ENCODE measurements around the gene PFKM.
A peak's percentile ranks its signal among the peaks of the same experiment; 100 is the strongest.

The PFKM gene

GRCh38 chr12:48119078-48119833, at the start of gene PFKM:
Gene PFKM, plus strand, starts transcription at chr12:48119364. Its CDS starts 3,411 bp downstream, at chr12:48122775.
- DNase-seq (ENCODE audit: low spot score): peak; percentile 68

DNA sequence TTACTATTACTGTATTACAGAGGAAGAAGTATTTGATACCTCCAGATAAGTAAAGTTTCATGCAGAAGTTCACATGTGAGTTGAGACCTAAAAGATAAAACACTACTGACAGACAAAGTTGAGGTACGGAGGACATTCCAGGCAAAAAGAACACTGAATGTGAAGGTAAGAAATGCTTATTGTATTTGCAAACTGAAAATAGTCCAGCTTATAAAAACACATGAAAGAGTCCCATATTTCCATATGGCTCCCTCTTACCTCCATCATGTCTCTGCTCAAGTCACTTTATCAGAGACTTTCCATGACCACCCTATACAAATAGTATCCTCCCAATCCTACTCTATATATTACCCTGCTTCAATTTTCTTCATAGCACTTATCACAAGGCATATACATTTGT, 49.1 kb upstream of the PFKM start:
- DNase-seq (ENCODE audit: low spot score): no peak

GRCh38 chr12:48070731-48071130, 48.4 kb upstream of the PFKM start:
- DNase-seq (ENCODE audit: low spot score): no peak

GRCh38 chr12:48071808-48072207, 47.4 kb upstream of the PFKM start:
- no peak for DNase-seq (ENCODE audit: low spot score)

DNA sequence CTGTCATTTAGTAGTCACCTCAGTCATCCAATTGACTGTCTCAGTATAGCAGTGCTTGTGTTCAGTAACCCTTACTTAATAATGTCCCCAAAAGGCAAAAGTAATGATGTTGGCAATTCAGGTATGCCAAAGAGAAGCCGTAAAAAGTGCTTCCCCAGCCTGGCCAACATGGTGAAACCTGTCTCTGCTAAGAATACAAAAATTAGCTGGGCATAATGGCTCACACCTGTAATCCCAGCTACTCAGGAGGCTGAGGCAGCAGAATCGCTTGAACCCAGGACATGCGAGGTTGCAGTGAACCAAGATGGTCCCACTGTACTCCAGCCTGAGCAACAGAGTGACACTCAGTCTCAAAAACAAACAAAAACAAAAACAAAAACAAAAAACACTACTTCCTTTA, 46.9 kb upstream of the PFKM start:
- no peak for DNase-seq (ENCODE audit: low spot score)

DNA sequence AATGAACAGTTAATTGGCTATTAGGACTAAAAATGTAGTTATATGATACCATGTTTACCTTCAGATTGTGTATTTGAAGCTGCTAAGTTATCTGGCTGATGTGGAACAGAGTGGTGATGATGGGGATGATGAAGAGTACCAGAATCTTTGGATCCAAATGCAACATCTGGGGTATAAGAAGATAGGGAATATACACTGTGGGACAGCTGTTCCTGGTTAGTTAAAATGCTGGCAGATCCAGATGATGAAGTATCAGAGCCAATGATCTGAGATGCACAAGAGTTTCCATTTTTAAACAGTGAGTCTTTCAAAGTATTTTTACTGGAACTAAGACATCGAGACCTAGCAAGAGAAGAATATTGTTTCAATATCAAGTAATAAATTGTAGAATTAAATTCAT, 44.9 kb upstream of the PFKM start:
- no peak for DNase-seq (ENCODE audit: low spot score)

DNA sequence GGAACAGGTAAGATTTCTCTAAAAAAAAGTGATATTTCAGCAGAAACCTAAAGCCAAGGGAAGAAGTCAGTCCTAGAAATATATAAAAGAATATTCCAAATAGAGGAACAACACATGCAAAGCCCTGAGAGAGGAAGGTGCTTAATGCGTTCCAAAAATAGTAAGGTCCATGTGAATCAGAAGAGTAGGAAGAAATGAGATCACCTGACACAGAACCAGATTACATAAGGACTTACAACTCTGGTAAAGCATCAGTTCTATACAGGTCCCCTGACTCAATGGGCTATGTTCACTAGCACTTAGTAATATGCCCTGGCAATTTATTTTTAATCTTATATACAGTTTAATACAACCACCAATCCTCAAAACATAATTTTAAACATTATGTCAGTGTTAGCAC, 43.3 kb upstream of the PFKM start:
- no peak for DNase-seq (ENCODE audit: low spot score)

DNA sequence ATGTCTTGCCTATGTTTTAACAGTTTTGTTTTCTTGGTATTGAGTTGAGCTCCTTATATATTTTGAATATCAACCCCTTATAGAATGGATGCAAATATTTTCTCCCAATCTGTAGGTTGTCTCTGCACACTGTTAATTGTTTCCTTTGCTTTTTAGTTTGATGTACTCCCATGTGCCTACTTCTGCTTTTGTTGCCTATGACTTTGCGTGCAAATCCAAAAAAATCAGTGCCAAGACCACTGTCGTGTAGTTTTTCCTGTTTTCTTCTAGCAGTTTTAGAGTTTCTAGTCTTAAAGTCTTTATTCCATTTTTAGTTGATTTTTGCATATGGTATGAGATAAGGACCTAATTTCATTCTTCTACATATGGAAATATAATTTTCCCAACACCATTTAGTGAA, 42.1 kb upstream of the PFKM start:
- no peak for DNase-seq (ENCODE audit: low spot score)

DNA sequence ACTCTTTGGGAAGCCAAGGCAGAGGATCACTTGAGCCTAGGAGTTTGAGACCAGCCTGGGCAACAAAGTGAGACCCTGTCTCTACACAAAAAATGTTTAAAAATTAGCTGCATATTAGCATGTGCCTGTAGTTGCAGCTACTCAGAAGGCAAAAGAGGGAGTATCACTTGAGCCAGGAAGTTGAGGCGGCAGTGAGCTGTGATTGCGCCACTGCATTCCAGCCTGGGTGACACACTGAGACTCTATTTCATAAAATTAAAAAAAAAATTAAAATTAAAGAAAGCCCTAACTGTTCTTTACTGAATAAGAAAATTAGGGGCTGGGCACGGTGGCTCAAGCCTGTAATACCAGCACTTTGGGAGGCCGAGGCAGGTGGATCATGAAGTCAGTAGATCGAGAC, 40.3 kb upstream of the PFKM start:
- DNase-seq (ENCODE audit: low spot score): no peak

DNA sequence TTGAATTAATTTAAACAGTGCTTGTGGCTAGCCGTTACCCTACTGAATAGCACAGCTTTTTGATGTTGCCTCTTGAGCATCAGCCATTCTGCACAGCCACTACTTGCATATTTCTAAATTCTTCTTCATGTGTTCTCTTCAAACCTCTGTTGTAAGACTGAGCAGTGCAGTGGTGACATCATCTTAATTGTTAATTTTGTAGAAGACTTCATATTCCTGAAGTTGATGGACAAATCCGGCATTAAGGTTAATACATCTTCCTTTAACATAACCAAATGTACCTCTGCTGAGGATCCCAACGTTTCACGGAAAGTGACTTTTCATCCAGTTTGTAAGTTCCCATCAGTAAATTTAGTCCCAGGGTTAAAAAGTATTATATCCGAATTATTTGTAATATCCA, 38.9 kb upstream of the PFKM start:
- DNase-seq (ENCODE audit: low spot score): no peak

DNA sequence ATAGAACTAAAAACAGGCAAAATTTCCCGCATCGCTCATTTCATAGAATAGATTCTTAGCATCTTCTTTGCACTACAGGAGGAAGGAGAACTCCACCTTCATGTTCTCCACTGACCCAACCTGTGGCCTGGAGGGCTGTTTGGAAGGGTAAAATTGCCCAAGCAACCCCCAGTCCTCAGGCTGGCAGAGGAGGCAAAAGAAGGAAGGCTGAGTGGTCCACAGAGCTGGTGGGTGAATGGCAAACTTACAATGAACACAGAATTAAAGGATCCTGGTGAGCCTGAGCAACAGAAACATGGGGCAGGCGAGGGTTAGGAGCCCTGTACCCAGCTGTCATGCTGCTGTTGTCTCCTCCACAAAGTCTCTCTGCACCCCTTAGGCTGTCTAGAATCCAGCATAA, 38.3 kb upstream of the PFKM start:
- DNase-seq (ENCODE audit: low spot score): no peak

GRCh38 chr12:48084066-48084465, 35.1 kb upstream of the PFKM start:
- DNase-seq (ENCODE audit: low spot score): no peak

GRCh38 chr12:48084841-48085460, 34.2 kb upstream of the PFKM start:
- no peak for DNase-seq (ENCODE audit: low spot score)

DNA sequence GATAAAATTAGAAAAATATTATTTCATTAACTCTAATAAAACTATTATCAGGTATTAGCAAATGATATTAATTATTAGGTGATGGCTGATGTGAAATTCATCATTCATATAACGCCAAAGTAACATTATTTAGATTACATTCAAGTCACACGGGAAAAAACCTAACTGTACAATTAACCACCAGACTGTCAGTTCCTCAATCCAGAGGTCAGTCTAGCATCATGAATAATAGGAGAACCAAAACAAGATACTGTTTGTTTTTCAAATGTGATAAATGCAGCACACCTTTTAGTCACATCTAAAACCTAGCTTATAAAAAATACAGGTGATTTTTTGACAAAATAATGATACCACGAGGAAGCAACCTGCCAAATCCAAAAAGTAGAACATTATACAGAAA, 32.8 kb upstream of the PFKM start:
- no peak for DNase-seq (ENCODE audit: low spot score)

DNA sequence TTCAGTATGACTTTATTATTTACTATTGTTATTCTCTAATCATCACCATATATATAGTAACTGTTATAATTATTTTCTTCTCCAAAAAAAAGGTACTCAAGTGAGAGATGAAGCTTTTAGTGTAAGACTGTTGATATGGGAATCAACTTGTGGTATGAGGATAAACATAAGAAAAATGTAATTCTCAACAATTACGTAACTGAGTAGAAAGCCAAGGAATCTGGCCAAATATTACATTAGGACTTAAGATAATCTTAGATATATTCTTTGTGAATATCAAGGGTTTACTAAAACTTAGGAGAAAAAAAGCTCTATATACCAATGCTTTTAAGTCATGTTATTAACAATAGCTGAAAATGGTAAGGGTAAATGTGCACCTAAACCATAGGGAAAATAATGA, 26.6 kb upstream of the PFKM start:
- no peak for DNase-seq (ENCODE audit: low spot score)

- no peak for DNase-seq (ENCODE audit: low spot score)
Measured at GRCh38 chr12:48104531-48104930, 14.6 kb upstream of the PFKM start.

DNA sequence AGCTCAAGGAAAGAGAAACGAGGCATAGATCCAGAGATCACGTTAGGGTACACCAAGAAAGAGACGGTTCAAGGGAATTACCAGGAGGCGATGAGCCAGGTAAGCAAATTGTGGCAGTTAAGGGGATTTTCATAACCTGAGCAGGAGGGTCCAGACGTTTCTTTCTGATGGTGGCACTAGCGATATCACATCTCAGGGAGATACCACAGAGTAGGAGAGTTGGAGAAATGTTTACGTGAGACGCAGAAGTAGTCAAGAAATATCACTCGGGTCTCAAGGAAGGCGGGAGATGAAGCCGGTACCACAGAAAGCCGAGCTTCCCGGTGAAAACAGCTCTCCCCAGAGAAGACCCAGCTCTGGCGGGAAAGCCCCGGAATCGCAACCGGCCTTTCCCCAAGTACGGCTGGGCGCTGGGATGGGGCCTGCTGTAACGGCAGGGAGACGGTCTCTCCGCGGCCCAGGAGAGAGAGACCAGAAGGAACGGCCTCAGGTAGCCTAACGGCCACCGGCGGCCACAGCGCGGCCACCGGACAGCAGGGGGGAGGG, 13.8 kb upstream of the PFKM start:
- peak; percentile 21 for DNase-seq (ENCODE audit: low spot score)

DNA sequence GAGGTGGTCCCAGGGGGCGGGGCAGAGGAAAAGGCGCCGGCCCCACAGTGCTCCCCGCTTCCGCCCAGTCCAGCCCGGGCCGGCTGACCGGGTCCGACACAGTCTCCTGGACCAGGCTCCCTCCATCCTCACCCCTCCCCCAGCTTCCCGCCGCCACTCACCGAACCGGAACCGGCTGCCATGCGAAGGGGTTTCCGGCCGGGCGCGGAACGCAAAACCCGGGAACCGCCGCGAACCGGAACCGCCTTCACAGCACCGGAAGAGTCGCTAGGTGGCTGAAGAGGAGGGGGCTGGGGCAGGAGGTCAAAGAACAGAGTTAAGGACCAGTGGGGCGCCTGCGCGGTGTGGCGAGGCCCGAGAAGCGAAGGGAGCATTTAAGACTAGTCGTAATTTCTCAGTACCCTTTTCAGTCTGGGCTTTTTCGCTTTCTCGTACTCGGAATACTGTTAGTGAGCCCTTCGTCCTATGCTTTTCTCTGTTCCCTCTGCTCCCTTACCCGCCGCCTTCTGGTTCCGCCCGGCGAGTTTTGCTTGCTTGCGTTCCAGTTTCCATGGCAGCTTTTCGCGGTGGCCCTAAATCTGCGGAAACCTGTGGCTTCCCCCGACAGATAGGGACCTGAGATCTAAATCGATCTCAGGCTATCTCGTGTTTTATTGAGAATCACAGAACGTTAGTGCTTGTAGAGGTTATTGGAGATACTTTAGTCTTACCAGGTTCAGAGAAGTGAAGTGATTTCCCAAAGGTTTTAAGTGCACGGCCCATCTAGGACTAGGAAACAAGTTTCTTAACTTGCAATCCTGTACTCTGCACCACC, 13.1 kb upstream of the PFKM start, which contains the start of gene SENP1:
Gene SENP1, minus strand, starts transcription at position 213 of the 814 bp plus-strand sequence. CDS start 4,607 bp downstream, outside the sequence.
- peak; percentile 83 for DNase-seq (ENCODE audit: low spot score)

DNA sequence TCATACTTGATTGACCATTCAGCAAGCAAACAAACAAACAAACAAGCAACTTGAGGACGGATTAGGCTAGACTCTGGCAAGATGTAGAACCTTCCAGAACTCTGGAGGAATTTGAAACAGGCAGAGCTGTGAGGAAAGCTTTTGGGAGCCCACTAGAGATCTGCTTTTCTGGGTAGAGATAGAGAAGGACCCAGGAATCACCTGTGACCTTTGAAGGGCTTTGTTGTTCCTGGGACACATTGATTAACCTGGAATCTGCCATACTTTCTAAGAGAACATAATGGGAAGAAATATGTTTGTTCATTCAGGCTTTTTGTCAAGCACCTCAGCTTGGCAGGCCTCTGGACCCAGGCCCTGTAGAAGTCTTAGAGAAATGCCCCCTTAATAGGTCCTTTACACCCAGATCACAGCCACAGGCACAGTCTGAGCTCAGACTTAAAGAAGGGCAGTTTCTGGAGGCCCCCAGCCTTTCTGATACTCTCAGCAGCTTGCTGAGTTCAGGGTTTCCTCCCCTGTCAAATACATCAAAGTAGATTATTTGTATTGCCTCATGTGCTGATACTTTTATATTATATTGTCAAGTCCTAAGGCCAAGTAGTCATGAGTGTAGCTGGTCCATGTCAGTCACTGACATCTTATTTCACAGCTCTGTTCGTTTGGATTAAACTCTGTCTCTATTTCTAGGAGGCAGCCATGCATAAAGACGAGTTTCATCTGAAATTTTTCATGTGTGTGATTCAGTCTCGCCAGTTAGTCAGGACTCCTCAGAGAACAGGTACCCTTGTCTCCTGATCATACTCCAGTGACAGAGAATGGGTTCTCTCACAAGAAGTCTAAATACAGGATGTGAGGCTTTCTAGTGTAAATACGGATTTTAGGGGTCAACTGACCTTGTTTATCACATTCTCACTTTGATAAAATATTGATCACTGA, 12.2 kb upstream of the PFKM start:
- no peak for DNase-seq (ENCODE audit: low spot score)

DNA sequence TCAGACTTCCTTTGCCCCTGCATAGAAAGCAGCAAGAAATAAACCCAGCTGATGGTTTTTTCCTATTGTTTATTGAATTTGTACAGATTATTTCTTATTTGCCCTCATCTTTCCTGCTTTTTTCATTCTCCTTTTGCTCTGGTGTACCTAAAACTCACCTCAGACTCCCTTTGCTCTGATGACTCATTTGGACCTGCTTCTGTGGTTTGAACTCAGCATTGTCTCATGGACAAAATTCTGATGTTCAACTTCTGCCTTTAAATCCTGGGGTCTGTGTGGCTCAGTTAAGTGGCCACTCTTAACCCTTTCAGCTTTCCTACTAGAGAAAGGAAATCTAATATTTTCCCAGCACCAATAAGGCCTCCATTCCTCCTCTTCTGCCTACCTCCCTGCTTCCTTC, 9.7 kb upstream of the PFKM start:
- no peak for DNase-seq (ENCODE audit: low spot score)

GRCh38 chr12:48110691-48111311, 8.4 kb upstream of the PFKM start:
- no peak for DNase-seq (ENCODE audit: low spot score)

Data from HuH-7 (cell line).